CD14-positive monocyte (primary cell): Measurements from ENCODE around the gene CDKAL1. TPM values are rescaled to one million over a fixed set of nuclear protein-coding genes. Genes with fewer than 3 reads are reported as not detected.

Source experiments
- DNase-seq, 3 donors: peaks; one replicate each; pipeline ENCODE4 v3.0.0-alpha.2; 2011 to 2022
- H2AFZ ChIP-seq: 2 replicates; pipeline ENCODE4 v1.6.0; 2012; ENCODE audit warnings: mild to moderate bottlenecking, low read depth, low read length, inconsistent platforms; ENCODE audit not compliant: insufficient read depth, poor library complexity, severe bottlenecking
- H3K27ac ChIP-seq, 2 donors: 1 replicate in 1 of 2; 2 replicates in 1 of 2; pipeline ENCODE4 v1.5.1; 2012 to 2013; ENCODE audit warnings: low read length in 2 of 2, control low read depth in 1 of 2, inconsistent platforms in 1 of 2, low read depth in 1 of 2, mild to moderate bottlenecking in 1 of 2
- H3K27me3 ChIP-seq, 2 donors: one replicate each; pipeline versions ENCODE4 v1.6.0 to v1.6.1; 2011 to 2013; ENCODE audit warnings: low read length in 2 of 2; ENCODE audit not compliant: control insufficient read depth in 2 of 2, insufficient read depth in 2 of 2
- H3K36me3 ChIP-seq, 2 donors: replicated peaks in 1 of 2; 1 replicate in 1 of 2; 2 replicates in 1 of 2; pipeline versions ENCODE4 v1.5.1 to v1.6.1; 2012 to 2013; ENCODE audit warnings: low read length in 2 of 2, control low read depth in 1 of 2, inconsistent platforms in 1 of 2, mild to moderate bottlenecking in 1 of 2; ENCODE audit not compliant: insufficient read depth in 2 of 2, control insufficient read depth in 1 of 2
- H3K4me1 ChIP-seq, 2 donors: 1 replicate in 1 of 2; 2 replicates in 1 of 2; pipeline versions ENCODE4 v1.5.1 to v1.6.1; 2012 to 2013; ENCODE audit warnings: low read length in 2 of 2, control low read depth in 1 of 2, inconsistent platforms in 1 of 2, mild to moderate bottlenecking in 1 of 2, moderate library complexity in 1 of 2; ENCODE audit not compliant: insufficient read depth in 2 of 2, control insufficient read depth in 1 of 2
- H3K4me2 ChIP-seq: replicated peaks from 2 replicates; pipeline ENCODE3; 2012; ENCODE audit warnings: low read length, moderate library complexity, mild to moderate bottlenecking; ENCODE audit not compliant: poor library complexity, severe bottlenecking; ENCODE audit errors: extremely low read depth
- H3K4me3 ChIP-seq, 3 experiments: fragments of 200-600 bp in 1 of 3; sonication (generic) in 1 of 3; replicated peaks in 1 of 3; 1 replicate in 2 of 3; 2 replicates in 1 of 3; pipeline ENCODE4 v1.5.1; 2011 to 2013; ENCODE audit warnings: low read length in 3 of 3, mild to moderate bottlenecking in 3 of 3, control low read depth in 2 of 3, low read depth in 2 of 3, inconsistent platforms in 1 of 3, moderate library complexity in 1 of 3
- H3K79me2 ChIP-seq: 2 replicates; pipeline ENCODE4 v1.6.0; 2012; ENCODE audit warnings: mild to moderate bottlenecking, control low read depth, inconsistent platforms, low read length, moderate library complexity; ENCODE audit not compliant: insufficient read depth
- H3K9ac ChIP-seq: 2 replicates; pipeline ENCODE4 v1.6.0; 2017; ENCODE audit warnings: low read length, mild to moderate bottlenecking; ENCODE audit not compliant: insufficient read depth, poor library complexity, severe bottlenecking
- H3K9me3 ChIP-seq, 2 donors: replicated peaks in 1 of 2; 1 replicate in 1 of 2; 2 replicates in 1 of 2; pipeline versions ENCODE4 v1.5.1 to v1.6.1; 2012 to 2013; ENCODE audit warnings: low read length in 2 of 2, control low read depth in 1 of 2; ENCODE audit not compliant: control insufficient read depth in 1 of 2, insufficient read depth in 1 of 2
- H4K20me1 ChIP-seq: 2 replicates; pipeline ENCODE4 v1.6.0; 2012; ENCODE audit warnings: mild to moderate bottlenecking, low read length, control low read depth, moderate library complexity; ENCODE audit not compliant: insufficient read depth
- H3K27ac Mint-ChIP-seq, 7 donors: one replicate each; pipeline ENCODE4 v1.8.0; 2020; ENCODE audit warnings: mild to moderate bottlenecking in 7 of 7, mixed read lengths in 7 of 7, moderate library complexity in 6 of 7, inconsistent platforms in 2 of 7
- H3K27me3 Mint-ChIP-seq, 3 donors: one replicate each; pipeline ENCODE4 v1.8.0; 2021 to 2022; ENCODE audit warnings: low read depth in 3 of 3, mild to moderate bottlenecking in 3 of 3, mixed read lengths in 3 of 3, moderate library complexity in 3 of 3, inconsistent platforms in 1 of 3
- H3K36me3 Mint-ChIP-seq, 2 donors: one replicate each; pipeline ENCODE4 v1.8.0; 2020; ENCODE audit warnings: mixed read lengths in 2 of 2, inconsistent platforms in 1 of 2, mild to moderate bottlenecking in 1 of 2
- H3K4me1 Mint-ChIP-seq: one replicate; pipeline ENCODE4 v1.8.0; 2020; ENCODE audit warnings: mild to moderate bottlenecking, mixed read lengths
- H3K4me3 Mint-ChIP-seq, 2 donors: one replicate each; pipeline ENCODE4 v1.8.0; 2020; ENCODE audit warnings: mild to moderate bottlenecking in 2 of 2, mixed read lengths in 2 of 2, moderate library complexity in 1 of 2
- H3K9me3 Mint-ChIP-seq, 7 donors: one replicate each; pipeline ENCODE4 v1.8.0; 2020 to 2022; ENCODE audit warnings: mixed read lengths in 7 of 7, mild to moderate bottlenecking in 6 of 7, moderate library complexity in 6 of 7, inconsistent platforms in 2 of 7
- WGBS: methylation state at CpG from one replicate; pipeline ENCODE4 v1.1.5; 2013; ENCODE audit warnings: missing lambda C conversion rate; ENCODE audit not compliant: insufficient coverage; 5-methylcytosine and 5-hydroxymethylcytosine counted together
- intact Hi-C, 2 donors: fragments of 100-400 bp; cut with micrococcal nuclease; formaldehyde crosslinking; loops; one replicate each; pipeline versions ENCODE4 v1.15.0 to v1.15.1; 2023
- polyA plus RNA-seq, 3 donors: library from polyadenylated mRNA; depleted of rRNA in 1 of 3; unstranded in 2 of 3; stranded (reverse) in 1 of 3; fragments of 300-500 nt in 2 of 3; fragments of >200 nt in 1 of 3; fragmentation: Illumina TruSeq in 2 of 3; gene quantifications; 1 replicate in 2 of 3; 2 replicates in 1 of 3; pipeline ENCODE4 v1.2.3, GENCODE V29; 2012 to 2021
- TF ChIP-seq, protein P1 (sequence below): fragments of 200-600 bp; IDR thresholded peaks from one replicate; pipeline ENCODE4 v1.8.0; 2022; ENCODE audit warnings: antibody characterized with exemption, mild to moderate bottlenecking

CDKAL1 gene
- polyA plus RNA-seq, 3 donors = 3.2 to 12.4 (median 8.3) TPM

GRCh38 chr6:20939161-20939775, 405.0 kb downstream of the CDKAL1 start:
- H3K27ac ChIP-seq = no peak overlapping the region
- no peaks in the 10 kb centered on the region for H3K79me2 ChIP-seq
- no peaks in the 10 kb centered on the region for H3K36me3 ChIP-seq
- no peak overlapping the region for H3K4me2 ChIP-seq
- no peak overlapping the region for H2AFZ ChIP-seq
- intact Hi-C loops = no loop called here
- peaks cover 3 to 27% (median 13%) of the 10 kb centered on the region in 7 donors for H3K9me3 Mint-ChIP-seq
- H3K4me3 ChIP-seq = no peak overlapping the region
- TF ChIP-seq, protein P1, sequence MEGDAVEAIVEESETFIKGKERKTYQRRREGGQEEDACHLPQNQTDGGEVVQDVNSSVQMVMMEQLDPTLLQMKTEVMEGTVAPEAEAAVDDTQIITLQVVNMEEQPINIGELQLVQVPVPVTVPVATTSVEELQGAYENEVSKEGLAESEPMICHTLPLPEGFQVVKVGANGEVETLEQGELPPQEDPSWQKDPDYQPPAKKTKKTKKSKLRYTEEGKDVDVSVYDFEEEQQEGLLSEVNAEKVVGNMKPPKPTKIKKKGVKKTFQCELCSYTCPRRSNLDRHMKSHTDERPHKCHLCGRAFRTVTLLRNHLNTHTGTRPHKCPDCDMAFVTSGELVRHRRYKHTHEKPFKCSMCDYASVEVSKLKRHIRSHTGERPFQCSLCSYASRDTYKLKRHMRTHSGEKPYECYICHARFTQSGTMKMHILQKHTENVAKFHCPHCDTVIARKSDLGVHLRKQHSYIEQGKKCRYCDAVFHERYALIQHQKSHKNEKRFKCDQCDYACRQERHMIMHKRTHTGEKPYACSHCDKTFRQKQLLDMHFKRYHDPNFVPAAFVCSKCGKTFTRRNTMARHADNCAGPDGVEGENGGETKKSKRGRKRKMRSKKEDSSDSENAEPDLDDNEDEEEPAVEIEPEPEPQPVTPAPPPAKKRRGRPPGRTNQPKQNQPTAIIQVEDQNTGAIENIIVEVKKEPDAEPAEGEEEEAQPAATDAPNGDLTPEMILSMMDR = no peak
- peaks cover 6 to 7% of the 10 kb centered on the region in 2 donors for H3K36me3 Mint-ChIP-seq
- H4K20me1 ChIP-seq = no peaks in the 10 kb centered on the region
- no peak overlapping the region for H3K9ac ChIP-seq
- H3K4me1 Mint-ChIP-seq = no peaks in the 10 kb centered on the region
- no peak overlapping the region for H3K4me3 Mint-ChIP-seq
- H3K27ac Mint-ChIP-seq = no peak overlapping the region
- H3K27me3 ChIP-seq = no peaks in the 10 kb centered on the region
- H3K27me3 Mint-ChIP-seq = no peaks in the 10 kb centered on the region
- no peaks in the 10 kb centered on the region for H3K4me1 ChIP-seq
- DNase-seq = no peak
- H3K9me3 ChIP-seq = peaks cover 3 to 19% of the 10 kb centered on the region in 2 donors

GRCh38 chr6:20943040-20943627, 408.9 kb downstream of the CDKAL1 start:
- H3K4me1 Mint-ChIP-seq = no peaks in the 10 kb centered on the region
- Histone ChIP-seq H3K27ac (no peak overlapping the region), H3K4me1 (no peaks in the 10 kb centered on the region), H3K4me2 (no peak overlapping the region), H3K9me3 (peaks cover 3 to 13% of the 10 kb centered on the region in 2 donors), H3K4me3 (no peak overlapping the region), H3K36me3 (no peaks in the 10 kb centered on the region), H2AFZ (no peak overlapping the region), H4K20me1 (no peaks in the 10 kb centered on the region), H3K27me3 (no peaks in the 10 kb centered on the region), H3K79me2 (no peaks in the 10 kb centered on the region), H3K9ac (no peak overlapping the region)
- TF ChIP-seq, protein P1 = no peak
- intact Hi-C loops = no loop called here
- no peak overlapping the region for H3K27ac Mint-ChIP-seq
- no peak for DNase-seq
- peaks cover 4 to 23% (median 12%) of the 10 kb centered on the region in 7 donors for H3K9me3 Mint-ChIP-seq
- no CpG with 5 or more reads among the region's 2 CpGs for WGBS
- H3K4me3 Mint-ChIP-seq = no peak overlapping the region
- no peaks in the 10 kb centered on the region for H3K27me3 Mint-ChIP-seq
- H3K36me3 Mint-ChIP-seq = no peaks in the 10 kb centered on the region
